ENCODE measurements around the gene GNG7. TPM values are rescaled to one million over a fixed set of nuclear protein-coding genes. Genes with fewer than 3 reads are reported as not detected.
"Not testable (repeated sequence)": the region's sequence is repeated elsewhere in the genome, so short reads cannot be mapped to it uniquely, and the experiment has no call there.

GNG7 gene
- total RNA-seq, 1 donor: 0.72 TPM

DNA sequence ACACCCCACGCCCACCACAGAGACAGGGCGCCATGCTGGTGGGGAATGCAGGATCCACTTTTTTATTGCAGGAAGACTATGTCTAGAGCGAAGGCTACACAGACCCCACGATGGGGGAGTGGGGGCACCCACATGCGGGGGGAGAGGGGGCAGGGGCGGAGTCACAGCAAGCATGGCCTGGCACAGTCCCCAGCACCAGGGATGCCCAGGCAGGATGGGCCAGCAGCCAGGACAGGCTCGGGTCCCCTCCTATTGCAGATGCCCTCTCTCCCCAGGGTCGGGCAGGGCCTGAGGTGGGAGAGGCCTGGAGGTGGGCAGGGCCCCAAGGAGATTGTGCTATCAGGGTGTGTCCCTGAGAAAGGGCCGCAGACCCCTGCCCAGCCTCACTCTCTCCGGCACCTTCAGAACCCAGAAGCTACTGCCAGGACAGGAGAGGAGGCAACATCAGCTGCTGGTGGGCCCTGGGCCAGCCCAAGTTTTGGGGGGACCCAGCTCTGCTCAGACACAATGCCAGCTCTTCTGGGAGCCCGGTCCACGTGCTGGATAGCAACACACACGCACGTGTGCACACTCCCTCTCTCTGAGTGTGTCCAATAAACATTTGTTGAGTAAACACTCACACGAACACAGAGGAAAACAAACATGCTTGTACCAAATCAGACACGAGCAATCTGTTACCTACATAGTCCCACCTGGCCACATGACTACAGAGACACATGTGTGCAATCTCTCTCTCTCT is 12.2 kb upstream of the GNG7 start:
- Histone ChIP-seq H3K4me3 (ENCODE audit: insufficient read depth, low read length) (no peak overlapping the region), H3K36me3 (ENCODE audit: insufficient read depth, low read length) (no peaks in the 10 kb centered on the region), H3K27me3 (ENCODE audit: insufficient read depth, low read length) (no peaks in the 10 kb centered on the region), H3K4me2 (ENCODE audit: insufficient read depth, low read length) (no peak overlapping the region), H3K79me2 (ENCODE audit: insufficient read depth, low read length) (no peaks in the 10 kb centered on the region), H3K9me3 (ENCODE audit: low read depth, low read length) (peaks cover 4% of the 10 kb centered on the region), H3K27ac (ENCODE audit: low read depth, low read length) (no peak overlapping the region), H4K20me1 (ENCODE audit: insufficient read depth, low read length) (no peaks in the 10 kb centered on the region), H2AFZ (ENCODE audit: low read length) (no peak overlapping the region), H3K4me1 (ENCODE audit: insufficient read depth, low read length) (peaks cover 13% of the 10 kb centered on the region)
- TF ChIP-seq, protein P1, sequence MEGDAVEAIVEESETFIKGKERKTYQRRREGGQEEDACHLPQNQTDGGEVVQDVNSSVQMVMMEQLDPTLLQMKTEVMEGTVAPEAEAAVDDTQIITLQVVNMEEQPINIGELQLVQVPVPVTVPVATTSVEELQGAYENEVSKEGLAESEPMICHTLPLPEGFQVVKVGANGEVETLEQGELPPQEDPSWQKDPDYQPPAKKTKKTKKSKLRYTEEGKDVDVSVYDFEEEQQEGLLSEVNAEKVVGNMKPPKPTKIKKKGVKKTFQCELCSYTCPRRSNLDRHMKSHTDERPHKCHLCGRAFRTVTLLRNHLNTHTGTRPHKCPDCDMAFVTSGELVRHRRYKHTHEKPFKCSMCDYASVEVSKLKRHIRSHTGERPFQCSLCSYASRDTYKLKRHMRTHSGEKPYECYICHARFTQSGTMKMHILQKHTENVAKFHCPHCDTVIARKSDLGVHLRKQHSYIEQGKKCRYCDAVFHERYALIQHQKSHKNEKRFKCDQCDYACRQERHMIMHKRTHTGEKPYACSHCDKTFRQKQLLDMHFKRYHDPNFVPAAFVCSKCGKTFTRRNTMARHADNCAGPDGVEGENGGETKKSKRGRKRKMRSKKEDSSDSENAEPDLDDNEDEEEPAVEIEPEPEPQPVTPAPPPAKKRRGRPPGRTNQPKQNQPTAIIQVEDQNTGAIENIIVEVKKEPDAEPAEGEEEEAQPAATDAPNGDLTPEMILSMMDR (IDR thresholded peaks at IDR 0.05; ENCODE audit: extremely low read depth, low read depth, low read length): no peak
- DNase-seq (ENCODE audit: insufficient read length, low spot score, missing footprints): peak; percentile 77

DNA sequence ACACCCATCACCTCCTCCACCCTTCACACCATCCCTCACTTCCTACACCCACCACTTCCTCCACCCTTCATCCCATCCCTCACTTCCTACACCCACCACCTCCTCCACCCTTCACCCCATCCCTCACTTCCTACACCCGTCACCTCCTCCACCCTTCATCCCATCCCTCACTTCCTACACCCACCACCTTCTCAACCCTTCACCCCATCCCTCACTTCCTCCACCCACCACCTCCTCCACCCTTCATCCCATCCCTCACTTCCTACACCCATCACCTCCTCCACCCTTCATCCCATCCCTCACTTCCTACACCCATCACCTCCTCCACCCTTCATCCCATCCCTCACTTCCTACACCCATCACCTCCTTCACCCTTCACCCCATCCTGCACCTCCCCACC is 11.6 kb upstream of the GNG7 start:
- H3K4me1 ChIP-seq (ENCODE audit: insufficient read depth, low read length): peaks cover 13% of the 10 kb centered on the region
- not testable (repeated sequence) for H3K79me2 ChIP-seq (ENCODE audit: insufficient read depth, low read length); H3K4me3 ChIP-seq (ENCODE audit: insufficient read depth, low read length); H2AFZ ChIP-seq (ENCODE audit: low read length); DNase-seq (ENCODE audit: insufficient read length, low spot score, missing footprints); H3K9me3 ChIP-seq (ENCODE audit: low read depth, low read length); H3K27me3 ChIP-seq (ENCODE audit: insufficient read depth, low read length); H4K20me1 ChIP-seq (ENCODE audit: insufficient read depth, low read length); H3K4me2 ChIP-seq (ENCODE audit: insufficient read depth, low read length); H3K36me3 ChIP-seq (ENCODE audit: insufficient read depth, low read length); H3K27ac ChIP-seq (ENCODE audit: low read depth, low read length)

DNA sequence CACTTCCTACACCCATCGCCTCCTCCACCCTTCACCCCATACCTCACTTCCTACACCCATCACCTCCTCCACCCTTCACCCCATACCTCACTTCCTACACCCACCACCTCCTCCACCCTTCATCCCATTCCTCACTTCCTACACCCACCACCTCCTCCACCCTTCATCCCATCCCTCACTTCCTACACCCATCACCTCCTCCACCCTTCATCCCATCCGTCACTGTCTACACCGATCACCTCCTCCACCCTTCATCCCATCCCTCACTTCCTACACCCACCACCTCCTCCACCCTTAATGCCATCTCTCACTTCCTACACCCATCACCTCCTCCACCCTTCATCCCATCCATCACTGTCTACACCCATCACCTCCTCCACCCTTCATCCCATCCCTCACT is 10.7 kb upstream of the GNG7 start:
- not testable (repeated sequence) for H3K4me3 ChIP-seq (ENCODE audit: insufficient read depth, low read length); H3K27ac ChIP-seq (ENCODE audit: low read depth, low read length); H3K9me3 ChIP-seq (ENCODE audit: low read depth, low read length); H3K36me3 ChIP-seq (ENCODE audit: insufficient read depth, low read length); H3K79me2 ChIP-seq (ENCODE audit: insufficient read depth, low read length); DNase-seq (ENCODE audit: insufficient read length, low spot score, missing footprints); H3K27me3 ChIP-seq (ENCODE audit: insufficient read depth, low read length); H2AFZ ChIP-seq (ENCODE audit: low read length); H3K4me2 ChIP-seq (ENCODE audit: insufficient read depth, low read length); H4K20me1 ChIP-seq (ENCODE audit: insufficient read depth, low read length)
- peaks cover 13% of the 10 kb centered on the region for H3K4me1 ChIP-seq (ENCODE audit: insufficient read depth, low read length)

DNA sequence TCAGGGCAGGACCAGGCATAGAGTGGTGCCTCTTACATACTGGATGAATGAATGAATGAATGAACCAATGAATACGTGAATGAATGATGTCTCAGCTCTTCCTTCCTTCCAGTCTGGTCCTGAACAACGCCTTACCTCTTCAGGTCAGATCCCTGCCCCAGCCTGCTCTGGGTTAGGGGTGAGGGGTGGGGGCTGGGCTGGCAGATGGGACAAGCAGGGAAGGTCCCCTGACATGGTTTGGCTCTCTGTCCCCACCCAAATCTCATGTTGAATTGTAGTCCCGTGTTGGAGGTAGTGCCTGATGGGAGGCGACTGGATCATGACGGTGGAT is 9.3 kb upstream of the GNG7 start:
- peak overlapping the region; percentile 66 for H3K27ac ChIP-seq (ENCODE audit: low read depth, low read length)
- H3K4me3 ChIP-seq (ENCODE audit: insufficient read depth, low read length): no peak overlapping the region
- peaks cover 4% of the 10 kb centered on the region for H3K9me3 ChIP-seq (ENCODE audit: low read depth, low read length)
- H3K27me3 ChIP-seq (ENCODE audit: insufficient read depth, low read length): no peaks in the 10 kb centered on the region
- TF ChIP-seq, protein P1 (IDR thresholded peaks at IDR 0.05; ENCODE audit: extremely low read depth, low read depth, low read length): no peak
- H2AFZ ChIP-seq (ENCODE audit: low read length): no peak overlapping the region
- no peak for DNase-seq (ENCODE audit: insufficient read length, low spot score, missing footprints)
- H3K79me2 ChIP-seq (ENCODE audit: insufficient read depth, low read length): no peaks in the 10 kb centered on the region
- peaks cover 13% of the 10 kb centered on the region for H3K4me1 ChIP-seq (ENCODE audit: insufficient read depth, low read length)
- peak overlapping the region; percentile 42 for H3K4me2 ChIP-seq (ENCODE audit: insufficient read depth, low read length)
- no peaks in the 10 kb centered on the region for H4K20me1 ChIP-seq (ENCODE audit: insufficient read depth, low read length)
- H3K36me3 ChIP-seq (ENCODE audit: insufficient read depth, low read length): no peaks in the 10 kb centered on the region

DNA sequence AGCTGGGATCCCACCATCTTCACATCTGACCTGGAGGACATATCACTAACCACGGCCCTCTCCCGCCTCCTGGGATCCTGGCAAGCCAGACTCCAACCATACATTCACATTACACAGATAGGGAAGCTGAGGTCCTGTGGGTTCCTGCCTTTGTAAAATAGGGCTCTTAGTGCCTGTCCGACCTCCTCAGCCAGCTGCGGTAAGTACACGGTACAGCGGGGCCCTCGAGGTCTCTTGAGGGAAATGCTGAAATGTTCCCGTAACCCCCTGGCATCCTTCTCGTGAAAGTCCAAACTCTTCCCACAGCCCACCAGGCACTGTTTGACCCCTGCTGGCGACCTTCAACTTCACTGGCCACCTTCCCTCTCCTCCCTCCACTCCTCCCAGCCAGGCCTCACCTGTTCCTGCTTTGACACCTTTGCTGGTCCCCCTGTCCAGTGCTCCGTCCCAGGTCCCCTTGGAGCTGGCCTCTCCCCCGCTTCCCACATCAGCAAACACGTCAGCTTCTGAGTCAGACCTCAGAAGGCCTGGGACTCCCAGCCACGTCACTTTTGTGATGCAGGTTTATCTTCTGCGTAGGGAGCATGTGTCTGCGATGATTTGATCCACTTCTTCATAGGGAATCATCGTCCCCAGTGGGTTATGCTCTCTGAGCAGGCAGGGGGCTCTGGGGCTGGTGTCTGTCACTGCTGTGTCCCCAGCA is 8.8 kb upstream of the GNG7 start:
- H3K4me3 ChIP-seq (ENCODE audit: insufficient read depth, low read length): peak overlapping the region; percentile 17
- H2AFZ ChIP-seq (ENCODE audit: low read length): peak overlapping the region; percentile 39
- peaks cover 4% of the 10 kb centered on the region for H3K9me3 ChIP-seq (ENCODE audit: low read depth, low read length)
- peaks cover 13% of the 10 kb centered on the region for H3K4me1 ChIP-seq (ENCODE audit: insufficient read depth, low read length)
- H4K20me1 ChIP-seq (ENCODE audit: insufficient read depth, low read length): no peaks in the 10 kb centered on the region
- no peaks in the 10 kb centered on the region for H3K36me3 ChIP-seq (ENCODE audit: insufficient read depth, low read length)
- no peaks in the 10 kb centered on the region for H3K79me2 ChIP-seq (ENCODE audit: insufficient read depth, low read length)
- TF ChIP-seq, protein P1 (IDR thresholded peaks at IDR 0.05; ENCODE audit: extremely low read depth, low read depth, low read length): no peak
- H3K27ac ChIP-seq (ENCODE audit: low read depth, low read length): peak overlapping the region; percentile 66
- peak; percentile 99 for DNase-seq (ENCODE audit: insufficient read length, low spot score, missing footprints)
- peak overlapping the region; percentile 42 for H3K4me2 ChIP-seq (ENCODE audit: insufficient read depth, low read length)
- H3K27me3 ChIP-seq (ENCODE audit: insufficient read depth, low read length): no peaks in the 10 kb centered on the region

Data from osteoblast (primary cell).